GM19099 (cell line): ENCODE results near the gene NRG3.

Experiments
- POLR2A ChIP-seq: IDR thresholded peaks from 3 replicates; pipeline ENCODE4 v1.6.1; 2011; ENCODE audit warnings: low read depth; ENCODE audit not compliant: insufficient read length; ENCODE audit errors: extremely low read depth

NRG3 gene

GRCh38 chr10:81967716-81968115, 92.7 kb downstream of the NRG3 start:
- TF ChIP-seq POLR2A = no peak

GRCh38 chr10:81969136-81969535, 94.1 kb downstream of the NRG3 start:
- no peak for TF ChIP-seq POLR2A

- no peak for TF ChIP-seq POLR2A
Measured at GRCh38 chr10:81978238-81978637, 103.2 kb downstream of the NRG3 start.

- no peak for TF ChIP-seq POLR2A
Measured at GRCh38 chr10:81981724-81982123, 106.7 kb downstream of the NRG3 start.

GRCh38 chr10:81984428-81984827, 109.4 kb downstream of the NRG3 start:
- no peak for TF ChIP-seq POLR2A

- no peak for TF ChIP-seq POLR2A
Measured at GRCh38 chr10:81995254-81995653, 120.3 kb downstream of the NRG3 start.

- no peak for TF ChIP-seq POLR2A
Measured at GRCh38 chr10:81996927-81997326, 121.9 kb downstream of the NRG3 start.

- TF ChIP-seq POLR2A = no peak
Measured at GRCh38 chr10:82020999-82021398, 146.0 kb downstream of the NRG3 start.

GRCh38 chr10:82027711-82028110, 152.7 kb downstream of the NRG3 start:
- no peak for TF ChIP-seq POLR2A

- no peak for TF ChIP-seq POLR2A
Measured at GRCh38 chr10:82037076-82037475, 162.1 kb downstream of the NRG3 start.

GRCh38 chr10:82038587-82038986, 163.6 kb downstream of the NRG3 start:
- no peak for TF ChIP-seq POLR2A

- TF ChIP-seq POLR2A = no peak
Measured at GRCh38 chr10:82040336-82040735, 165.3 kb downstream of the NRG3 start.

- no peak for TF ChIP-seq POLR2A
Measured at GRCh38 chr10:82041018-82041417, 166.0 kb downstream of the NRG3 start.

- no peak for TF ChIP-seq POLR2A
Measured at GRCh38 chr10:82056391-82056790, 181.4 kb downstream of the NRG3 start.

GRCh38 chr10:82068501-82068900, 193.5 kb downstream of the NRG3 start:
- no peak for TF ChIP-seq POLR2A

- TF ChIP-seq POLR2A = no peak
Measured at GRCh38 chr10:82071231-82071630, 196.2 kb downstream of the NRG3 start.

- no peak for TF ChIP-seq POLR2A
Measured at GRCh38 chr10:82072124-82072523, 197.1 kb downstream of the NRG3 start.
